K562 (cell line): ENCODE measurements around the gene CAMK2D. TPM values are rescaled to one million over a fixed set of nuclear protein-coding genes. Genes with fewer than 3 reads are reported as not detected.

ENCODE experiments used
- FOXK1 ChIP-seq: sonication (generic); formaldehyde crosslinking; IDR thresholded peaks from 2 replicates; pipeline ENCODE4 v1.8.0; 2022; ENCODE audit warnings: missing genetic modification reagents, mild to moderate bottlenecking, borderline replicate concordance
- IRF9 ChIP-seq: fragments of 450-650 bp; IDR thresholded peaks from 2 replicates; pipeline ENCODE4 v1.6.1; 2016; ENCODE audit warnings: missing biosample characterization, missing genetic modification characterization
- MCM5 ChIP-seq: fragments of 450-650 bp; IDR thresholded peaks from 2 replicates; pipeline ENCODE4 v1.6.1; 2016; ENCODE audit warnings: low read depth
- MCM7 ChIP-seq, 2 experiments: fragments of 450-650 bp; IDR thresholded peaks; 2 replicates each; pipeline ENCODE4 v1.6.1; 2016 to 2018
- NR4A1 ChIP-seq, 2 experiments: fragments of 250-450 bp in 1 of 2; fragments of 450-650 bp in 1 of 2; sonication (Bioruptor Pico) in 1 of 2; IDR thresholded peaks; 2 replicates each; pipeline versions ENCODE4 v1.4.0 to v1.6.1; 2016 to 2020; ENCODE audit warnings: mild to moderate bottlenecking in 2 of 2, missing compliant biosample characterization in 1 of 2, missing genetic modification characterization in 1 of 2, moderate library complexity in 1 of 2
- RCOR1 ChIP-seq, 2 experiments: IDR thresholded peaks; 2 replicates each; pipeline ENCODE4 v1.6.1; 2012; ENCODE audit warnings: low read depth in 2 of 2, low read length in 2 of 2, borderline replicate concordance in 1 of 2, improper control_type of control experiment in 1 of 2
- SMARCE1 ChIP-seq: fragments of 450-650 bp; IDR thresholded peaks from 2 replicates; pipeline ENCODE4 v1.7.1; 2016; ENCODE audit warnings: mild to moderate bottlenecking
- SOX6 ChIP-seq: fragments of 450-650 bp; IDR thresholded peaks from 2 replicates; pipeline ENCODE4 v1.6.1; 2014; ENCODE audit warnings: mild to moderate bottlenecking
- SRSF9 ChIP-seq: fragments of 200-400 bp; formaldehyde crosslinking; IDR thresholded peaks from 2 replicates; pipeline ENCODE4 v1.6.1; 2017; ENCODE audit warnings: low read depth, low read length, borderline replicate concordance
- TCF7 ChIP-seq: sonication (generic); IDR thresholded peaks from 2 replicates; pipeline ENCODE4 v1.6.1; 2016; ENCODE audit warnings: antibody characterized with exemption, borderline replicate concordance
- TFE3 ChIP-seq: fragments of 450-650 bp; formaldehyde crosslinking; IDR thresholded peaks from 2 replicates; pipeline ENCODE4 v1.4.0; 2020; ENCODE audit warnings: mild to moderate bottlenecking, mixed read lengths
- ZBTB17 ChIP-seq: fragments of 450-650 bp; formaldehyde crosslinking; IDR thresholded peaks from 2 replicates; pipeline ENCODE4 v1.4.0; 2020; ENCODE audit warnings: mild to moderate bottlenecking
- ZKSCAN8 ChIP-seq: fragments of 200-800 bp; sonication (Bioruptor generic); IDR thresholded peaks from 2 replicates; pipeline ENCODE4 v1.6.1; 2016; ENCODE audit warnings: missing genetic modification characterization, missing compliant biosample characterization
- polyA plus RNA-seq, 8 experiments: library from polyadenylated mRNA; depleted of rRNA in 4 of 8; stranded (reverse) in 5 of 8; unstranded in 3 of 8; fragments of >200 nt; fragmentation: Nextera tagmentation in 2 of 8; fragmentation: Illumina TruSeq in 1 of 8; extraction: Ambion mirVana in 2 of 8; extraction: Trizol in 1 of 8; gene quantifications; 2 replicates each; pipeline versions ENCODE4 v1.2.1 to v1.2.3, GENCODE V29; 2011 to 2014; ENCODE audit warnings: inconsistent platforms in 1 of 8, missing spikeins in 1 of 8
- total RNA-seq, 7 experiments: library from RNA; depleted of rRNA in 6 of 7; stranded (reverse); fragments of >200 nt in 6 of 7; fragmentation: Illumina TruSeq in 2 of 7; extraction: Trizol in 2 of 7; gene quantifications; 2 replicates each; pipeline versions ENCODE4 v1.2.1 to v1.2.3, GENCODE V29; 2011 to 2021; ENCODE audit warnings: low replicate concordance in 1 of 7
- TF ChIP-seq, protein P1 (sequence below): fragments of 200-600 bp; sonication (generic); IDR thresholded peaks from one replicate; pipeline ENCODE4 v1.6.1; 2012; ENCODE audit warnings: mild to moderate bottlenecking, low read depth, low read length, inconsistent platforms

The CAMK2D gene
- total and polyA plus RNA-seq, 9 of the 15 experiments (the other 6 are each of a cell fraction or from before 2014, with no cell fraction given) = 0.01 to 0.33 (median 0.04) TPM; not detected in 2

GRCh38 chr4:113762186-113763028 is 869 bp upstream of the CAMK2D start (continued):
- TF ChIP-seq, protein P1, sequence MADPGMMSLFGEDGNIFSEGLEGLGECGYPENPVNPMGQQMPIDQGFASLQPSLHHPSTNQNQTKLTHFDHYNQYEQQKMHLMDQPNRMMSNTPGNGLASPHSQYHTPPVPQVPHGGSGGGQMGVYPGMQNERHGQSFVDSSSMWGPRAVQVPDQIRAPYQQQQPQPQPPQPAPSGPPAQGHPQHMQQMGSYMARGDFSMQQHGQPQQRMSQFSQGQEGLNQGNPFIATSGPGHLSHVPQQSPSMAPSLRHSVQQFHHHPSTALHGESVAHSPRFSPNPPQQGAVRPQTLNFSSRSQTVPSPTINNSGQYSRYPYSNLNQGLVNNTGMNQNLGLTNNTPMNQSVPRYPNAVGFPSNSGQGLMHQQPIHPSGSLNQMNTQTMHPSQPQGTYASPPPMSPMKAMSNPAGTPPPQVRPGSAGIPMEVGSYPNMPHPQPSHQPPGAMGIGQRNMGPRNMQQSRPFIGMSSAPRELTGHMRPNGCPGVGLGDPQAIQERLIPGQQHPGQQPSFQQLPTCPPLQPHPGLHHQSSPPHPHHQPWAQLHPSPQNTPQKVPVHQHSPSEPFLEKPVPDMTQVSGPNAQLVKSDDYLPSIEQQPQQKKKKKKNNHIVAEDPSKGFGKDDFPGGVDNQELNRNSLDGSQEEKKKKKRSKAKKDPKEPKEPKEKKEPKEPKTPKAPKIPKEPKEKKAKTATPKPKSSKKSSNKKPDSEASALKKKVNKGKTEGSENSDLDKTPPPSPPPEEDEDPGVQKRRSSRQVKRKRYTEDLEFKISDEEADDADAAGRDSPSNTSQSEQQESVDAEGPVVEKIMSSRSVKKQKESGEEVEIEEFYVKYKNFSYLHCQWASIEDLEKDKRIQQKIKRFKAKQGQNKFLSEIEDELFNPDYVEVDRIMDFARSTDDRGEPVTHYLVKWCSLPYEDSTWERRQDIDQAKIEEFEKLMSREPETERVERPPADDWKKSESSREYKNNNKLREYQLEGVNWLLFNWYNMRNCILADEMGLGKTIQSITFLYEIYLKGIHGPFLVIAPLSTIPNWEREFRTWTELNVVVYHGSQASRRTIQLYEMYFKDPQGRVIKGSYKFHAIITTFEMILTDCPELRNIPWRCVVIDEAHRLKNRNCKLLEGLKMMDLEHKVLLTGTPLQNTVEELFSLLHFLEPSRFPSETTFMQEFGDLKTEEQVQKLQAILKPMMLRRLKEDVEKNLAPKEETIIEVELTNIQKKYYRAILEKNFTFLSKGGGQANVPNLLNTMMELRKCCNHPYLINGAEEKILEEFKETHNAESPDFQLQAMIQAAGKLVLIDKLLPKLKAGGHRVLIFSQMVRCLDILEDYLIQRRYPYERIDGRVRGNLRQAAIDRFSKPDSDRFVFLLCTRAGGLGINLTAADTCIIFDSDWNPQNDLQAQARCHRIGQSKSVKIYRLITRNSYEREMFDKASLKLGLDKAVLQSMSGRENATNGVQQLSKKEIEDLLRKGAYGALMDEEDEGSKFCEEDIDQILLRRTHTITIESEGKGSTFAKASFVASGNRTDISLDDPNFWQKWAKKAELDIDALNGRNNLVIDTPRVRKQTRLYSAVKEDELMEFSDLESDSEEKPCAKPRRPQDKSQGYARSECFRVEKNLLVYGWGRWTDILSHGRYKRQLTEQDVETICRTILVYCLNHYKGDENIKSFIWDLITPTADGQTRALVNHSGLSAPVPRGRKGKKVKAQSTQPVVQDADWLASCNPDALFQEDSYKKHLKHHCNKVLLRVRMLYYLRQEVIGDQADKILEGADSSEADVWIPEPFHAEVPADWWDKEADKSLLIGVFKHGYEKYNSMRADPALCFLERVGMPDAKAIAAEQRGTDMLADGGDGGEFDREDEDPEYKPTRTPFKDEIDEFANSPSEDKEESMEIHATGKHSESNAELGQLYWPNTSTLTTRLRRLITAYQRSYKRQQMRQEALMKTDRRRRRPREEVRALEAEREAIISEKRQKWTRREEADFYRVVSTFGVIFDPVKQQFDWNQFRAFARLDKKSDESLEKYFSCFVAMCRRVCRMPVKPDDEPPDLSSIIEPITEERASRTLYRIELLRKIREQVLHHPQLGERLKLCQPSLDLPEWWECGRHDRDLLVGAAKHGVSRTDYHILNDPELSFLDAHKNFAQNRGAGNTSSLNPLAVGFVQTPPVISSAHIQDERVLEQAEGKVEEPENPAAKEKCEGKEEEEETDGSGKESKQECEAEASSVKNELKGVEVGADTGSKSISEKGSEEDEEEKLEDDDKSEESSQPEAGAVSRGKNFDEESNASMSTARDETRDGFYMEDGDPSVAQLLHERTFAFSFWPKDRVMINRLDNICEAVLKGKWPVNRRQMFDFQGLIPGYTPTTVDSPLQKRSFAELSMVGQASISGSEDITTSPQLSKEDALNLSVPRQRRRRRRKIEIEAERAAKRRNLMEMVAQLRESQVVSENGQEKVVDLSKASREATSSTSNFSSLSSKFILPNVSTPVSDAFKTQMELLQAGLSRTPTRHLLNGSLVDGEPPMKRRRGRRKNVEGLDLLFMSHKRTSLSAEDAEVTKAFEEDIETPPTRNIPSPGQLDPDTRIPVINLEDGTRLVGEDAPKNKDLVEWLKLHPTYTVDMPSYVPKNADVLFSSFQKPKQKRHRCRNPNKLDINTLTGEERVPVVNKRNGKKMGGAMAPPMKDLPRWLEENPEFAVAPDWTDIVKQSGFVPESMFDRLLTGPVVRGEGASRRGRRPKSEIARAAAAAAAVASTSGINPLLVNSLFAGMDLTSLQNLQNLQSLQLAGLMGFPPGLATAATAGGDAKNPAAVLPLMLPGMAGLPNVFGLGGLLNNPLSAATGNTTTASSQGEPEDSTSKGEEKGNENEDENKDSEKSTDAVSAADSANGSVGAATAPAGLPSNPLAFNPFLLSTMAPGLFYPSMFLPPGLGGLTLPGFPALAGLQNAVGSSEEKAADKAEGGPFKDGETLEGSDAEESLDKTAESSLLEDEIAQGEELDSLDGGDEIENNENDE = no peak
- TF ChIP-seq FOXK1 = no peak
- TF ChIP-seq MCM5 = no peak
- no peak for TF ChIP-seq NR4A1 (CRISPR knock-in tag; IDR thresholded peaks at IDR 0.05)
- no peak for TF ChIP-seq NR4A1 (tag; IDR thresholded peaks at IDR 0.05)
- TF ChIP-seq RCOR1 (IDR thresholded peaks at IDR 0.05; ENCODE audit: borderline replicate concordance in 1 of 2, low read depth in 2 of 2, low read length in 2 of 2) = no peak
- no peak for TF ChIP-seq SRSF9
- peak; percentile 71; the same call in 1 of the 2 replicates for TF ChIP-seq SOX6
- no peak for TF ChIP-seq MCM7 (IDR thresholded peaks at IDR 0.05)
- no peak for TF ChIP-seq SMARCE1
- TF ChIP-seq IRF9 = no peak
- peak; percentile 79 for TF ChIP-seq TFE3 (CRISPR knock-in tag)
- TF ChIP-seq TCF7 = no peak
- TF ChIP-seq ZKSCAN8 (CRISPR knock-in tag) = no peak
- TF ChIP-seq ZBTB17 (CRISPR knock-in tag) = no peak
